GM10266 (cell line): Measurements from ENCODE around the gene TRIM2.

Experiments
- DNase-seq: peaks from one replicate; pipeline ENCODE4 v3.0.0; 2012; ENCODE audit errors: extremely low spot score
- TF ChIP-seq, protein P1 (sequence below): IDR thresholded peaks from 2 replicates; pipeline ENCODE4 v1.5.1; 2012; ENCODE audit warnings: mild to moderate bottlenecking, low read depth; ENCODE audit not compliant: control insufficient read depth, insufficient read depth; ENCODE audit errors: missing control alignments

The TRIM2 gene

DNA sequence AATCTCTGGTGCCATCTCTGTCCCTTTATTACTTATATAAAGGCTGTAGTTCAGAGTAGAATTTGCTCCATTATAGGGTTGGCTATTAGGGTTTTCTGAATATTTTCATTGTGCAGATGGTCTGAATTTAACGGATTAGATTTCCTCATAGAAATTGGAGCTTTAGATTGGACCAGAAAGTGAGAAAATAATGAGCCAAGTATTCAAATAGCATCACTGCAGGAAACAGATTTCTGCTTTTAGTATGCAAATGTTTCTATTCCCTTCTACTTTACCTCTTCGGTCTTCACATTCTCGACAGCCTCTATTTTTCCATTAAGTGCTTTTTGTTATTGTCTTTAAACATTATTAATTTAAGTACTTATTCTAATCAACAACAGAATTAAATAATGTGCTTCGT, 55.4 kb downstream of the TRIM2 start:
- no peak for DNase-seq
- TF ChIP-seq, protein P1, sequence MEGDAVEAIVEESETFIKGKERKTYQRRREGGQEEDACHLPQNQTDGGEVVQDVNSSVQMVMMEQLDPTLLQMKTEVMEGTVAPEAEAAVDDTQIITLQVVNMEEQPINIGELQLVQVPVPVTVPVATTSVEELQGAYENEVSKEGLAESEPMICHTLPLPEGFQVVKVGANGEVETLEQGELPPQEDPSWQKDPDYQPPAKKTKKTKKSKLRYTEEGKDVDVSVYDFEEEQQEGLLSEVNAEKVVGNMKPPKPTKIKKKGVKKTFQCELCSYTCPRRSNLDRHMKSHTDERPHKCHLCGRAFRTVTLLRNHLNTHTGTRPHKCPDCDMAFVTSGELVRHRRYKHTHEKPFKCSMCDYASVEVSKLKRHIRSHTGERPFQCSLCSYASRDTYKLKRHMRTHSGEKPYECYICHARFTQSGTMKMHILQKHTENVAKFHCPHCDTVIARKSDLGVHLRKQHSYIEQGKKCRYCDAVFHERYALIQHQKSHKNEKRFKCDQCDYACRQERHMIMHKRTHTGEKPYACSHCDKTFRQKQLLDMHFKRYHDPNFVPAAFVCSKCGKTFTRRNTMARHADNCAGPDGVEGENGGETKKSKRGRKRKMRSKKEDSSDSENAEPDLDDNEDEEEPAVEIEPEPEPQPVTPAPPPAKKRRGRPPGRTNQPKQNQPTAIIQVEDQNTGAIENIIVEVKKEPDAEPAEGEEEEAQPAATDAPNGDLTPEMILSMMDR, result no peak

DNA sequence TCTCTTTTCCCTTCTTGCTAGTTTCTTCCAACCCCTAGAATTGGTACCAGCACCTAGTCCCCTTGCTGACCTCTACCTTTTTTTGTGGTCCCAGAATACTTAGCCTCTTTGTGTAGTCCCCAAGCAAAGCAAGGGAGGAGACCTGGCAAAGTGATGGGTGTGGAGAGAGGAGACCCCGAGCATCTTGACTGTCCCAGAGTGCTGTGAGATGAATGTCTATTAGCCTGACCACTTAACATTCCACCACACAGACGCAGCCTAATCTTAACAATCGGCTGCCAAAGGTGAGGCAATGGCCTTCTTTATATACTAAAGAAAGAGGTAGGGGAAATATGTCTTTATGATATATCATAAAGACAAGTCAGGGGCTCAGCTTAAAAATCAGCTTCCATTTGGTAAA, 55.9 kb downstream of the TRIM2 start:
- DNase-seq, result no peak

DNA sequence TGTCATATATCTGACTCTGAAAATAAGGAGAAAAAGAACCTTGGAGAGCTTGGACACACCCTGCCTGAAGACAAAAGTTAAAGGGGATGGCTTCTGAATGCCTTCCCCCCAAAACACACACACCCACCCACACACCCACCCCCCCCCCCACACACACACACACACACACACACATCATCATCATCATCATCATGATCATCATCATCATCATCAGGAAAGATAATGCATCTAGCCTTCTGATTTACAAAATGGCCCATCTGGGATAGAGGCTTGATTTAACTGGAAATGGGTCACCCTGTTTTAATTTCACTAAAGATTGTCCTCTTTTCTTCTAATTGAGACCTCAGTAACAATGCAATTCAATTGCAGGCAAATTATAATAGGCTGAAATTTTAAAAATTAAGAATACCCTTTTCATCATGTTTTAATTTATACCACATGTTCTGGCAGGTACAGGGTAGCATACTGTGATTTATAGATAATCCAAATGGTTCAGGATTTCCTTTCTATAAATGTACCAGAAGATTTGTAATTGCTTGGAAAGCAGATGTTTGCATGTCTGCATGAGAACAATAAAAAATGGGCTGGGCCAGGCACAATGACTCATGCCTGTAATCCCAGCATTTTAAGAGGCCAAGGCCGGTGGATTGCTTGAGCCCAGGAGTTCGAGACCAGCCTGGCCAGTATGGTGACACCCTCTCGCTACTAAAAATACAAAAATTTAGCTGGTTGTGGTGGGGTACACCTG, 56.5 kb downstream of the TRIM2 start:
- DNase-seq, result no peak
- TF ChIP-seq, protein P1, result no peak

More for the DNA sequence above, 55.9 kb downstream of the TRIM2 start:
- TF ChIP-seq, protein P1, result no peak

DNA sequence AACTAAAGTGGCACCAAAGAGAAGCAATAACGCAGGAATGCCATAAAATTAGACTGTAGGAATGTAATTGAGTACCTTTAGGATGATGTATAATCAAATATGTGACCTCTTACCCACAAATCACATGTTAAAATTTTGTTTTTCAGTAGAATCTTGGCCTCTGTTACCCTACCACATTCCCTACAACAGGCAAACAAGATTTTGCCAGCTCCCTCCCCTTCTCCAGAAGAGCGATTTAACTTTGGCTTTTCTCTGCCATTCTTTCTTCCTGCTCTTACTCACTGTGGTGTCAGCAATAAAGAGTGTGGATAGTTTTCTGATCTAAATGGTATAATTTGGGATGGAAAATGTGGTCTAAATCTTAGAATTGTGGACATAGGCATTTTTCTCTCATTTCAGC, 57.2 kb downstream of the TRIM2 start:
- no peak for DNase-seq
- TF ChIP-seq, protein P1, result no peak

DNA sequence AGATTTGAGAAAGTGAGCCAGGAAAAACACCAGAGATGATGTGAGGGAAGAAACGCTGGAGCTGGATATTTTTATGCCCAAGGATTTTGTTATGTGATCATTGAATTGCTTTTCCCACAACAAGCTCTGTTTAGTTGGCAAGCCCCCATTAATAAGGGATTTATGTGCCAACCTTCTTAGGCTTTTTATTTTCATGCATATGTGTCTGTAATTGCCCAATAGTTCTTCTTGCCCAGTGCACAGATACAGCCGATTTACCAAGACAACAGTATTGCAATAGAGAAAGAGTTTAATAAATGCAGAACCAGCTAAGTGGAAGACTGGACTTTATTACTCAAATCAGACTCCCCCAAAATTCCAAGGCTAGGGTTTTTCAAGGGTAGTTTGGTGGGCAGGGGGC, 57.7 kb downstream of the TRIM2 start:
- TF ChIP-seq, protein P1, result no peak
- DNase-seq, result no peak

DNA sequence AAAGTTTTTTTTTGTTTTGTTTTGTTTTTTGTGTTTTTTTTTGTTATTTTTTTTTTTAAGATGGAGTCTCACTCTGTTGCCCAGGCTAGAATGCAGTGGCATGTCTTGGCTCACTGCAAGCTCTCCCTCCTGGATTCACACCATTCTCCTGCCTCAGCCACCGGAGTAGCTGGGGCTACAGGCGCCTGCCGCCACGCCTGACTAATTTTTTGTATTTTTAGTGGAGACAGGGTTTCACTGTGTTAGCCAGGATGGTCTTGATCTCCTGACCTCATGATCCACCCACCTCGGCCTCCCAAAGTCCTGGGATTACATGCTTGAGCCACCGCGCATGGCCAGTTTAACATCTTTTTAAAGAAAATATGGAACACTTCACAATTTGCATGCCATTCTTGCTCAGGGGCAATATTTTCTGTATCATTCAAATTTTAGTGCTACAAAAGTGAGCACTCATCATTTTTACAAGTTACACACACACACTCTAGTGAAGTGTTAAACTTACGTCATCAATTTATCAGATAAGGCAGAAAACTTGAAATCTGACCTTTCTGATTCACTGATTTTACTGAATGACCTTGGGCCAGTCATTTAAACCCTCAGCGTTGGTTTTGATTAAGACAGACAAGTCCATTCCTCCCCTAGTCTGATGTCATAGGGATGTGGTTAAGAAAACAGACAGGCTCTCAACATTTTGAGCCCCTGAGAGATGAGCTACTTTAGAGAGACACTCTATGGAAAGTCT, 61.2 kb downstream of the TRIM2 start:
- TF ChIP-seq, protein P1, result no peak
- DNase-seq, result no peak

DNA sequence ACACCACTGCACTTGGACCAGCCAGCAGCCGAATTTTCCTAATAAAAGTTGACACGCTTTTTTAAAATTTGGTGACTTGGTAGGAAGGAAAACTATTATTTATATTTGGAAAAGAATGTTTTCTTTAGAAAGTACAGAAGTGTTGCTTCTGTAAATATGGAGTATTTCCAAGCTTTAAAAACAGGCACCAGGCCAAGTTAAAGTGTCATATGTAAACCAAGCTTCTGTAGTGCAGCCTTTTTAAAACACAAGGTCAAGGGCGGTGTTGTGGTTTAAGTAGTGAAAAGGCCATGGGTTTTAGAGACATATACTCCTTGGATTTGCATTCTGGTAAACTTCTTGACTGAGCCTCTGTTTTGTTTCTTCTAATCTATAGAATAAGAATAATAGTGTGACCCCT, 62.7 kb downstream of the TRIM2 start:
- DNase-seq, result no peak
- TF ChIP-seq, protein P1, result no peak
